CD4-positive, CD25-positive, alpha-beta regulatory T cell (primary cell): Measurements from ENCODE around the gene CYB561D2. TPM values are rescaled to one million over a fixed set of nuclear protein-coding genes. Genes with fewer than 3 reads are reported as not detected.

Experiments
- ATAC-seq, 2 donors: fragments of 150-1000 bp; cut with Tn5 transposase; one replicate each; pipeline ENCODE4 v1.10.0; 2021; ENCODE audit warnings: low read depth in 2 of 2, moderate number of reproducible peaks in 2 of 2, moderate library complexity in 1 of 2
- DNase-seq, 3 donors: peaks; one replicate each; pipeline versions ENCODE4 v3.0.0 to v3.0.0-alpha.2; 2012 to 2022; ENCODE audit warnings: mixed read lengths in 1 of 3
- H3K27ac ChIP-seq: one replicate; pipeline ENCODE4 v1.7.0; 2013; ENCODE audit warnings: mild to moderate bottlenecking, low read length; ENCODE audit not compliant: insufficient read depth, poor library complexity, severe bottlenecking
- H3K27me3 ChIP-seq: one replicate; pipeline ENCODE4 v1.7.0; 2013; ENCODE audit warnings: low read length; ENCODE audit not compliant: control insufficient read depth, insufficient read depth
- H3K36me3 ChIP-seq: one replicate; pipeline ENCODE4 v1.7.0; 2013; ENCODE audit warnings: mild to moderate bottlenecking, low read length, moderate library complexity; ENCODE audit not compliant: control insufficient read depth, insufficient read depth
- H3K4me1 ChIP-seq: 2 replicates; pipeline ENCODE4 v1.7.0; 2013; ENCODE audit warnings: mild to moderate bottlenecking, low read length; ENCODE audit not compliant: insufficient read depth, control insufficient read depth, poor library complexity, severe bottlenecking
- H3K4me3 ChIP-seq: one replicate; pipeline ENCODE4 v1.7.0; 2013; ENCODE audit warnings: low read depth, mild to moderate bottlenecking, low read length, moderate library complexity
- H3K9me3 ChIP-seq, 2 experiments: 1 replicate in 1 of 2; 2 replicates in 1 of 2; pipeline ENCODE4 v1.7.0; 2013; ENCODE audit warnings: low read length in 2 of 2, mild to moderate bottlenecking in 1 of 2, moderate library complexity in 1 of 2; ENCODE audit not compliant: control insufficient read depth in 2 of 2
- H3K27ac Mint-ChIP-seq, 3 donors: one replicate each; pipeline ENCODE4 v1.8.0; 2020 to 2022; ENCODE audit warnings: mild to moderate bottlenecking in 3 of 3, mixed read lengths in 3 of 3, moderate library complexity in 2 of 3
- H3K27me3 Mint-ChIP-seq: one replicate; pipeline ENCODE4 v1.8.0; 2022; ENCODE audit warnings: mild to moderate bottlenecking, mixed read lengths
- H3K36me3 Mint-ChIP-seq: one replicate; pipeline ENCODE4 v1.8.0; 2020; ENCODE audit warnings: mixed read lengths
- H3K4me1 Mint-ChIP-seq, 4 donors: one replicate each; pipeline ENCODE4 v1.8.0; 2020 to 2022; ENCODE audit warnings: mixed read lengths in 4 of 4, mild to moderate bottlenecking in 1 of 4
- H3K4me3 Mint-ChIP-seq, 4 donors: one replicate each; pipeline ENCODE4 v1.8.0; 2020 to 2022; ENCODE audit warnings: mild to moderate bottlenecking in 4 of 4, mixed read lengths in 4 of 4, moderate library complexity in 3 of 4
- H3K9me3 Mint-ChIP-seq, 7 donors: one replicate each; pipeline ENCODE4 v1.8.0; 2020 to 2022; ENCODE audit warnings: mixed read lengths in 7 of 7, mild to moderate bottlenecking in 3 of 7, moderate library complexity in 2 of 7
- polyA plus RNA-seq, 4 donors: library from polyadenylated mRNA; unstranded; fragments of 300-500 nt; fragmentation: Illumina TruSeq; gene quantifications; one replicate each; pipeline ENCODE4 v1.2.3, GENCODE V29; 2021
- total RNA-seq: library from RNA; stranded (reverse); gene quantifications from one replicate; pipeline ENCODE4 v1.2.3, GENCODE V29; 2022

CYB561D2 gene
- total and polyA plus RNA-seq, 5 donors from 2014 or later = 28.5 to 92.2 (median 73.8) TPM

- Mint-ChIP-seq H3K4me1 (peaks cover 6 to 52% (median 15%) of the 10 kb centered on the region in 4 donors), H3K36me3 (peaks cover under 1% of the 10 kb centered on the region), H3K9me3 (no peaks in the 10 kb centered on the region), H3K4me3 (peak overlapping the region; percentile 86 to 94 (median 90)), H3K27me3 (no peaks in the 10 kb centered on the region), H3K27ac (peak overlapping the region; percentile 88 to 95 (median 89))
- peak overlapping the region; percentile 19 for H3K4me3 ChIP-seq
- DNase-seq (peak; percentile 70 to 91 (median 85)), ATAC-seq (peak; percentile 71 to 76)
- H3K27ac ChIP-seq = peak overlapping the region; percentile 76
- H3K27me3 ChIP-seq = no peaks in the 10 kb centered on the region
- peaks cover 10% of the 10 kb centered on the region for H3K36me3 ChIP-seq
- H3K9me3 ChIP-seq = no peaks in the 10 kb centered on the region
- peaks cover 37% of the 10 kb centered on the region for H3K4me1 ChIP-seq
Observed at GRCh38 chr3:50321336-50322114, 29.1 kb upstream of the CYB561D2 start.

DNA sequence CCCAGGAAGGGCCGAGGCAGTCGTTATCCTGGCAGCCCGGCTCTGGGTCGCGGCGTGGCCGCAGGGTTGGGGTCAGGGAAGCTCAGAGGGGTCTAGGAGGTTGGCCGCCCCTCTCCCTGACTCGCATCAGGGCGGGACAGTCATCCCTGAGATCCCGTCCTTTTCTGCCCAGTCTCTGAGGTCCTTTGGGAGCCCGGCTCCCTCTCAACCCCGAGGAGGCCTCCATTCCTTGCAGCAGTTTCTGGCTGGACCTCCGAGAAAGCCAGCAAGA is 28.6 kb upstream of the CYB561D2 start:
- Mint-ChIP-seq H3K4me3 (peak overlapping the region; percentile 41 to 94 (median 82)), H3K27me3 (no peaks in the 10 kb centered on the region), H3K36me3 (no peaks in the 10 kb centered on the region), H3K27ac (no peak overlapping the region), H3K4me1 (peaks cover 5 to 51% (median 13%) of the 10 kb centered on the region in 4 donors), H3K9me3 (no peaks in the 10 kb centered on the region)
- no peaks in the 10 kb centered on the region for H3K27me3 ChIP-seq
- no peaks in the 10 kb centered on the region for H3K9me3 ChIP-seq
- peaks cover 34% of the 10 kb centered on the region for H3K4me1 ChIP-seq
- ATAC-seq (no peak), DNase-seq (no peak)
- H3K36me3 ChIP-seq = peaks cover 10% of the 10 kb centered on the region
- H3K27ac ChIP-seq = peak overlapping the region; percentile 76
- no peak overlapping the region for H3K4me3 ChIP-seq

- no peaks in the 10 kb centered on the region for H3K27me3 Mint-ChIP-seq
- no peaks in the 10 kb centered on the region for H3K36me3 Mint-ChIP-seq
- peaks cover 5 to 53% (median 12%) of the 10 kb centered on the region in 4 donors for H3K4me1 Mint-ChIP-seq
- Histone ChIP-seq H3K27ac (peak within 1 kb of the TSS; percentile 76), H3K4me1 (peaks cover 35% of the 10 kb centered on the region), H3K36me3 (peaks cover 10% of the 10 kb centered on the region), H3K4me3 (peak within 1 kb of the TSS; percentile 19), H3K27me3 (no peaks in the 10 kb centered on the region), H3K9me3 (no peaks in the 10 kb centered on the region)
- H3K27ac Mint-ChIP-seq = peak within 1 kb of the TSS; percentile 88 to 95 (median 89)
- no peak for DNase-seq
- no peak for ATAC-seq
- peak within 1 kb of the TSS; percentile 86 to 94 (median 90) for H3K4me3 Mint-ChIP-seq
- no peaks in the 10 kb centered on the region for H3K9me3 Mint-ChIP-seq
Observed at GRCh38 chr3:50322386-50323091, 28.1 kb upstream of the CYB561D2 start, which contains the start of gene HYAL2. Gene HYAL2 (minus strand): TSS chr3:50322745. CDS start chr3:50320489, 2,256 bp downstream.

- ATAC-seq (no peak), DNase-seq (no peak)
- no peaks in the 10 kb centered on the region for H3K27me3 Mint-ChIP-seq
- peak overlapping the region in 2 of 3 donors; percentile 58 to 77 for H3K27ac Mint-ChIP-seq
- Histone ChIP-seq H3K36me3 (peaks cover 10% of the 10 kb centered on the region), H3K4me1 (peaks cover 36% of the 10 kb centered on the region), H3K27ac (no peak overlapping the region), H3K27me3 (no peaks in the 10 kb centered on the region), H3K4me3 (no peak overlapping the region), H3K9me3 (no peaks in the 10 kb centered on the region)
- H3K4me1 Mint-ChIP-seq = peaks cover 7 to 53% (median 13%) of the 10 kb centered on the region in 4 donors
- peak overlapping the region; percentile 38 to 94 (median 71) for H3K4me3 Mint-ChIP-seq
- H3K36me3 Mint-ChIP-seq = peaks cover 2% of the 10 kb centered on the region
- no peaks in the 10 kb centered on the region for H3K9me3 Mint-ChIP-seq
Observed at GRCh38 chr3:50323092-50323600, 27.5 kb upstream of the CYB561D2 start.

DNA sequence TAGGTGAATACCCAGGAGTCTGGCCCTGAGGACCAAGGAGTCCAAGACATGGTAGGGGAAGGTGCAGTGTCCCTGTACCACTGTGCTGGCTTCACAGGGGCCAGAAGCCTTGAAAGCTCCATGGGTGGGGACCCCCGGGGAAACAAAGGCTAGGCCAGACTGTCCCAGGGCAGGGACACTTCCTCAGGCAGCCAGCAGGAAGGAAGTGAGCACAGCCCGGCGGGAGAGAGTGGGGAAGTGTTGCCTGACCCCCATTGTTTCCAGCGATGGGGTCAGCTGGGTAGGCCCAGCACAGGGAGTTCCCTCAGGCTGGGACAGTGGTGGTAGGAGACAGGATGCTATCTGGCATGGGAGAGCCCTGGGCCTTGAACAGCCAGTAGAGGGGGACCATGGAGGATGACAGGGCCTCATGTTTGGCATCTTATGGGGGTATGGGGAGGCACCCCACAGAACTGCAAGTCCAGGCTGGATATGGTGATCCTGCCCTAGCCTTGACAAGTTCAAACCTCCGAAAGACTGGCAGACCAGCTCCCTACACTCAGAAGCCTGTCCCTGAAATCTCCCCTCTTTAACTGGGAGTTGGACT is 27.0 kb upstream of the CYB561D2 start:
- Histone ChIP-seq H3K27me3 (no peaks in the 10 kb centered on the region), H3K4me3 (no peak overlapping the region), H3K27ac (no peak overlapping the region), H3K4me1 (peaks cover 42% of the 10 kb centered on the region), H3K9me3 (no peaks in the 10 kb centered on the region), H3K36me3 (peaks cover 10% of the 10 kb centered on the region)
- Mint-ChIP-seq H3K36me3 (peaks cover 6% of the 10 kb centered on the region), H3K4me3 (peak overlapping the region; percentile 38 to 94 (median 71)), H3K27ac (peak overlapping the region; percentile 58 to 83 (median 71)), H3K9me3 (no peaks in the 10 kb centered on the region), H3K4me1 (peaks cover 5 to 55% (median 16%) of the 10 kb centered on the region in 4 donors), H3K27me3 (no peaks in the 10 kb centered on the region)
- DNase-seq (no peak), ATAC-seq (no peak)

DNA sequence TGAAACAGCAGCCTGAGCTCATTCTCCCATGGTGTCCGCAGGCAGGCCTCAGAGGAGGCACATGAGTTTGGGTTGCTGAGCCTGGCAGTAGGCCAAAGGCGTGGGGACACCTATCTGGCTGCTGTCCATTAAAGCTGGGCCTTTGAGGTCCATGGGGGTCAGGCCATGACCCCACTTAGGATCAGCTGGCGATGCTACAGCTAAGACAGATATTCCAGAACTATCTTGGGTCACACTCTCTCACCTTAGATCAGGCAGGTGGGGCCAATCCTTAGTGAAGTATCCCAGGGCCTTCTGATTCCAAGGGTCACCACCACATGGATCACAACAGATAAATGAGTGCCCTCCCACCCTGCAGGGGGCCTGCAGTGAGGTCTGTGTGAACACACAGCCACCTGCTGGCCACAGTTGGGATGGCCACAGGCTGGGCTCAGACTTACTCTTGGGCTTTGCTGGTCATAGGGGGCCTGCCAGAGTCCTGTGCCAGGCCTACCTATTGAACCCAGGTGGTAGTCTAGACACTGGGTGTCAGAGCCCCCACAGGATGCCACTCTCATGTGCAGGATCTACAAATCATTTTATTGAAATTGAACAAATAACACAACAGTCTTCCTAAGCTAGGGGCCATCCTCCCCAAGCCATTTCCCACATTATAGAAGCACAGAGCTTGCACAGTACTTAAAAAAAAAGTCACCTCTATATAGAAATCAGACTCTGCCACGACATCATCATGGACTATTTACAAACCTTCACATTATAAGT is 26.1 kb upstream of the CYB561D2 start:
- DNase-seq (peak; percentile 46 to 64 (median 46)), ATAC-seq (no peak)
- H3K27ac ChIP-seq = no peak overlapping the region
- H3K27me3 ChIP-seq = no peaks in the 10 kb centered on the region
- H3K27me3 Mint-ChIP-seq = no peaks in the 10 kb centered on the region
- peaks cover 5 to 51% (median 14%) of the 10 kb centered on the region in 4 donors for H3K4me1 Mint-ChIP-seq
- peaks cover 42% of the 10 kb centered on the region for H3K4me1 ChIP-seq
- H3K36me3 Mint-ChIP-seq = peaks cover 6% of the 10 kb centered on the region
- no peaks in the 10 kb centered on the region for H3K9me3 ChIP-seq
- peak overlapping the region in 3 of 4 donors; percentile 11 to 94 (median 80) for H3K4me3 Mint-ChIP-seq
- no peaks in the 10 kb centered on the region for H3K9me3 Mint-ChIP-seq
- peaks cover 10% of the 10 kb centered on the region for H3K36me3 ChIP-seq
- H3K4me3 ChIP-seq = no peak overlapping the region
- peak overlapping the region; percentile 43 to 83 (median 58) for H3K27ac Mint-ChIP-seq

- no peaks in the 10 kb centered on the region for H3K27me3 ChIP-seq
- H3K4me1 Mint-ChIP-seq = peaks cover 2 to 45% (median 11%) of the 10 kb centered on the region in 4 donors
- H3K9me3 ChIP-seq = no peaks in the 10 kb centered on the region
- H3K36me3 ChIP-seq = peaks cover 16% of the 10 kb centered on the region
- peak overlapping the region in 2 of 3 donors; percentile 49 to 83 for H3K27ac Mint-ChIP-seq
- H3K27ac ChIP-seq = no peak overlapping the region
- peaks cover 6% of the 10 kb centered on the region for H3K36me3 Mint-ChIP-seq
- peak overlapping the region in 3 of 4 donors; percentile 37 to 94 (median 80) for H3K4me3 Mint-ChIP-seq
- no peak overlapping the region for H3K4me3 ChIP-seq
- ATAC-seq = no peak
- DNase-seq = no peak
- H3K4me1 ChIP-seq = peaks cover 37% of the 10 kb centered on the region
- no peaks in the 10 kb centered on the region for H3K9me3 Mint-ChIP-seq
- no peaks in the 10 kb centered on the region for H3K27me3 Mint-ChIP-seq
Observed at GRCh38 chr3:50325113-50325480, 25.6 kb upstream of the CYB561D2 start.
